Measurements from ENCODE around the gene ORM1.

ORM1 gene

DNA sequence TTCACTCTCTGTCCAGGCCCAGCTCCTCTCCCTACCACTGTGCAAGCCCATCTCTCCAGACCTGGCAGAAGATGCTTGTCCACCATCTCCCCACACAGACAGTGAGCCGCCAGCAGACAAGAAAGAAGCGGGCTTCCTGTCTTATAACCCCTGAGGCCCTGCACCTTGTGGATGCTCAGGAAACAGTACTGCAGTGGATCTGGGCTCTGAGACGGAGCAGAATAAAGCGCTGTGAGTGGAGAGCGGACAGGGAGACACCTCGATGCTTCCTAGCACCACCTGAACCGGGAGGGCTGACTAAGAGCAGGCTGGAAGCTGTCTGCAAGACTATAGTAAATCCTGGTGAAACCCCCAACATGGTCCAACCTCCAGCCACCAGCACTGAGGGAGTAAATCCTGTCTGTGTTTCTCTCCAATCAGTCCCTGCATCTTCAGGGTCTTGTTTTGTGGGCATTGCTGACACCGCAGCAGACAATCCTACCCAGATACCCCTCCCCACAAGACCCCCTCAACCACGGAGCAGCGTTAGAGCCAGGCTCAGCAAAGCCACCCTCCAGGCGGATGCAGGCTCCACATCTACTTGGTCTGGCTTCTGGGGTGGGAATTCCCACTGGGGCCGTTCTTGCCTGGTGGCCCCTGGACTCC, 25.5 kb downstream of the ORM1 start:
- TF ChIP-seq, protein P1, sequence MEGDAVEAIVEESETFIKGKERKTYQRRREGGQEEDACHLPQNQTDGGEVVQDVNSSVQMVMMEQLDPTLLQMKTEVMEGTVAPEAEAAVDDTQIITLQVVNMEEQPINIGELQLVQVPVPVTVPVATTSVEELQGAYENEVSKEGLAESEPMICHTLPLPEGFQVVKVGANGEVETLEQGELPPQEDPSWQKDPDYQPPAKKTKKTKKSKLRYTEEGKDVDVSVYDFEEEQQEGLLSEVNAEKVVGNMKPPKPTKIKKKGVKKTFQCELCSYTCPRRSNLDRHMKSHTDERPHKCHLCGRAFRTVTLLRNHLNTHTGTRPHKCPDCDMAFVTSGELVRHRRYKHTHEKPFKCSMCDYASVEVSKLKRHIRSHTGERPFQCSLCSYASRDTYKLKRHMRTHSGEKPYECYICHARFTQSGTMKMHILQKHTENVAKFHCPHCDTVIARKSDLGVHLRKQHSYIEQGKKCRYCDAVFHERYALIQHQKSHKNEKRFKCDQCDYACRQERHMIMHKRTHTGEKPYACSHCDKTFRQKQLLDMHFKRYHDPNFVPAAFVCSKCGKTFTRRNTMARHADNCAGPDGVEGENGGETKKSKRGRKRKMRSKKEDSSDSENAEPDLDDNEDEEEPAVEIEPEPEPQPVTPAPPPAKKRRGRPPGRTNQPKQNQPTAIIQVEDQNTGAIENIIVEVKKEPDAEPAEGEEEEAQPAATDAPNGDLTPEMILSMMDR (IDR thresholded peaks at IDR 0.05; ENCODE audit: low read length), result no peak
- no peak for TF ChIP-seq EZH2 (IDR thresholded peaks at IDR 0.05; ENCODE audit: borderline replicate concordance, low read length)
- Histone ChIP-seq H3K9me2 (ENCODE audit: low read depth, low read length) (no peaks in the 10 kb centered on the region), H3K4me1 (ENCODE audit: insufficient read depth, low read length, severe bottlenecking) (peaks cover 19% of the 10 kb centered on the region), H3F3A (ENCODE audit: insufficient read depth, low read length) (no peaks in the 10 kb centered on the region), H2AFZ (ENCODE audit: low read length) (no peak overlapping the region), H3K27me3 (ENCODE audit: insufficient read depth, low read length) (no peaks in the 10 kb centered on the region), H4K20me1 (ENCODE audit: insufficient read depth, low read length) (no peaks in the 10 kb centered on the region), H3K27ac (ENCODE audit: low read depth, low read length, poor library complexity, severe bottlenecking) (peak overlapping the region; percentile 46), H3K4me3 (ENCODE audit: low read depth, low read length, poor library complexity, severe bottlenecking) (no peak overlapping the region), H3K4me2 (ENCODE audit: low read length) (no peak overlapping the region), H3K79me2 (ENCODE audit: insufficient read depth, low read length) (no peaks in the 10 kb centered on the region), H3K9me3 (ENCODE audit: low read length) (no peaks in the 10 kb centered on the region), H3K9ac (ENCODE audit: low read length) (no peak overlapping the region; the same call in 1 of the 2 replicates), H3K36me3 (ENCODE audit: insufficient read depth, low read length) (peaks cover 92% of the 10 kb centered on the region)

GRCh38 chr9:114348906-114349482, 26.1 kb downstream of the ORM1 start:
- peak overlapping the region; percentile 46 for H3K27ac ChIP-seq (ENCODE audit: low read depth, low read length, poor library complexity, severe bottlenecking)
- TF ChIP-seq, protein P1 (IDR thresholded peaks at IDR 0.05; ENCODE audit: low read length), result no peak
- no peak for TF ChIP-seq EZH2 (IDR thresholded peaks at IDR 0.05; ENCODE audit: borderline replicate concordance, low read length)
- no peak overlapping the region; the same call in 1 of the 2 replicates for H3K4me2 ChIP-seq (ENCODE audit: low read length)
- H3K9ac ChIP-seq (ENCODE audit: low read length), result peak overlapping the region; percentile 19; the same call in 1 of the 2 replicates
- H3K4me1 ChIP-seq (ENCODE audit: insufficient read depth, low read length, severe bottlenecking), result peaks cover 19% of the 10 kb centered on the region
- no peak overlapping the region for H3K4me3 ChIP-seq (ENCODE audit: low read depth, low read length, poor library complexity, severe bottlenecking)
- no peaks in the 10 kb centered on the region for H3K27me3 ChIP-seq (ENCODE audit: insufficient read depth, low read length)
- no peak overlapping the region for H2AFZ ChIP-seq (ENCODE audit: low read length)
- no peaks in the 10 kb centered on the region for H3K9me2 ChIP-seq (ENCODE audit: low read depth, low read length)
- no peaks in the 10 kb centered on the region for H4K20me1 ChIP-seq (ENCODE audit: insufficient read depth, low read length)
- H3F3A ChIP-seq (ENCODE audit: insufficient read depth, low read length), result no peaks in the 10 kb centered on the region
- peaks cover 91% of the 10 kb centered on the region for H3K36me3 ChIP-seq (ENCODE audit: insufficient read depth, low read length)
- no peaks in the 10 kb centered on the region for H3K9me3 ChIP-seq (ENCODE audit: low read length)
- H3K79me2 ChIP-seq (ENCODE audit: insufficient read depth, low read length), result no peaks in the 10 kb centered on the region

DNA sequence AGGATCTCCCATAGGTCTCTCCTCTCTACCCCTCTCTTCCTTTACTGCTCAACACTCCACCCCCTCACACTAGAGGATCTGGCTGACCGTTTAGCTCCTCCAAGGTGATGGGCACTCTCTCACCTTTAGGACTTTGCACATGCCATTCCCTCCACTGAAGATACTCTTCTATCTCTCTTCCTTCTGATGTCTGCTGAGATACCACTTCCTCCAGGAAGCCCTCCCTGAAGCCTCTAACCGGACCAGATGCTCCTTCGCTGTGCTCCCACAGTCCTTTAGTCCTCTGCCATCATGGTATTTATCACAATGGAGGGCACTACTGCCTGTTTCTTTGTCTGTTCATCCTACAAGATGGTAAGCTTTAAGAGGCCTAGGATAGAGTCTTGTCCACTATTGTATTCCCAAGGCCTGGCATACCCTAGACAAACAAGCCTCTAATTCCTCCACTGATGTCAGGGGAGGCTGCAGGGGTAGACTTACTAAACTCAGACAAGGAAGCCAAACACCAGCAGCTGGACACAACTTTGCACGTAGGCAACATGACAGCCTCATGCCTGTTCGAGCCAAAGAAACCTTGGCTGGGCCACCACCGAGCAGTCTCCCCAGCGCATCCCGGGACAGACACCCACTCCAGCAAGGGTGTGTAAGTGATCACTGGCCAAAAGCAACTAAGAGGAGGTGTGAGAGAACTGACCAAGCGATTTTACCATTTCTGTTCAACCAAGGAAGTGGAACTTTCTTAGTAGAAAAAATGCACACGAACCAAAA, 27.0 kb downstream of the ORM1 start:
- Histone ChIP-seq H3K79me2 (ENCODE audit: insufficient read depth, low read length) (no peaks in the 10 kb centered on the region), H3K4me2 (ENCODE audit: low read length) (no peak overlapping the region; the same call in 1 of the 2 replicates)

More for the DNA sequence above, 27.0 kb downstream of the ORM1 start:
- Histone ChIP-seq H3F3A (ENCODE audit: insufficient read depth, low read length) (no peaks in the 10 kb centered on the region), H3K9me3 (ENCODE audit: low read length) (no peaks in the 10 kb centered on the region), H3K4me1 (ENCODE audit: insufficient read depth, low read length, severe bottlenecking) (peaks cover 19% of the 10 kb centered on the region), H3K27ac (ENCODE audit: low read depth, low read length, poor library complexity, severe bottlenecking) (peak overlapping the region; percentile 46), H3K4me3 (ENCODE audit: low read depth, low read length, poor library complexity, severe bottlenecking) (no peak overlapping the region), H3K9me2 (ENCODE audit: low read depth, low read length) (no peaks in the 10 kb centered on the region), H3K27me3 (ENCODE audit: insufficient read depth, low read length) (no peaks in the 10 kb centered on the region), H2AFZ (ENCODE audit: low read length) (no peak overlapping the region), H4K20me1 (ENCODE audit: insufficient read depth, low read length) (no peaks in the 10 kb centered on the region), H3K9ac (ENCODE audit: low read length) (peak overlapping the region; percentile 19; the same call in 1 of the 2 replicates), H3K36me3 (ENCODE audit: insufficient read depth, low read length) (peaks cover 87% of the 10 kb centered on the region)
- TF ChIP-seq EZH2 (IDR thresholded peaks at IDR 0.05; ENCODE audit: borderline replicate concordance, low read length), result no peak
- TF ChIP-seq, protein P1 (IDR thresholded peaks at IDR 0.05; ENCODE audit: low read length), result no peak

Data from OCI-LY1 (cell line).